Skeletal muscle satellite cell (primary cell): Measurements from ENCODE around the gene CCDC85C.

Experiments used
- H3K27me3 ChIP-seq: 2 replicates; pipeline ENCODE4 v1.7.0; 2013; ENCODE audit warnings: low read length; ENCODE audit not compliant: control insufficient read depth, insufficient read depth
- H3K36me3 ChIP-seq: 2 replicates; pipeline ENCODE4 v1.7.0; 2013; ENCODE audit warnings: mild to moderate bottlenecking, control low read depth, low read length; ENCODE audit not compliant: insufficient read depth
- H3K4me1 ChIP-seq: 2 replicates; pipeline ENCODE4 v1.7.0; 2013; ENCODE audit warnings: low read length; ENCODE audit not compliant: control insufficient read depth, insufficient read depth
- H3K4me2 ChIP-seq: 2 replicates; pipeline ENCODE4 v1.7.0; 2013; ENCODE audit warnings: mild to moderate bottlenecking, low read length
- H3K4me3 ChIP-seq: 2 replicates; pipeline ENCODE4 v1.7.0; 2013; ENCODE audit warnings: low read length
- H3K9ac ChIP-seq: 2 replicates; pipeline ENCODE4 v1.7.0; 2013; ENCODE audit warnings: mild to moderate bottlenecking, low read depth, low read length, moderate library complexity
- H3K9me3 ChIP-seq: replicated peaks from 2 replicates; pipeline ENCODE4 v1.7.0; 2013; ENCODE audit warnings: mild to moderate bottlenecking, control low read depth, low read length

The CCDC85C gene

GRCh38 chr14:99554757-99555531, 49.1 kb downstream of the CCDC85C start:
- H3K4me3 ChIP-seq = no peak overlapping the region
- no peaks in the 10 kb centered on the region for H3K36me3 ChIP-seq
- no peak overlapping the region for H3K9ac ChIP-seq
- H3K4me2 ChIP-seq = no peak overlapping the region
- H3K9me3 ChIP-seq = no peaks in the 10 kb centered on the region
- H3K27me3 ChIP-seq = peaks cover 25% of the 10 kb centered on the region
- no peaks in the 10 kb centered on the region for H3K4me1 ChIP-seq

GRCh38 chr14:99554184-99554583, 49.8 kb downstream of the CCDC85C start:
- H3K4me1 ChIP-seq = no peaks in the 10 kb centered on the region
- H3K27me3 ChIP-seq = peaks cover 33% of the 10 kb centered on the region
- no peak overlapping the region for H3K4me3 ChIP-seq
- no peaks in the 10 kb centered on the region for H3K36me3 ChIP-seq
- H3K9me3 ChIP-seq = no peaks in the 10 kb centered on the region
- no peak overlapping the region for H3K4me2 ChIP-seq
- H3K9ac ChIP-seq = no peak overlapping the region

GRCh38 chr14:99552572-99553216, 51.3 kb downstream of the CCDC85C start:
- Histone ChIP-seq H3K4me2 (no peak overlapping the region), H3K4me3 (no peak overlapping the region), H3K9me3 (no peaks in the 10 kb centered on the region), H3K36me3 (no peaks in the 10 kb centered on the region), H3K4me1 (no peaks in the 10 kb centered on the region), H3K27me3 (peaks cover 48% of the 10 kb centered on the region), H3K9ac (no peak overlapping the region)

- H3K4me2 ChIP-seq = no peak overlapping the region
- no peak overlapping the region for H3K9ac ChIP-seq
- H3K4me3 ChIP-seq = no peak overlapping the region
- no peaks in the 10 kb centered on the region for H3K4me1 ChIP-seq
- peaks cover 46% of the 10 kb centered on the region for H3K27me3 ChIP-seq
- no peaks in the 10 kb centered on the region for H3K36me3 ChIP-seq
- H3K9me3 ChIP-seq = no peaks in the 10 kb centered on the region
Observed at GRCh38 chr14:99552021-99552553, 51.9 kb downstream of the CCDC85C start.

GRCh38 chr14:99551034-99551922, 52.7 kb downstream of the CCDC85C start:
- Histone ChIP-seq H3K27me3 (peaks cover 48% of the 10 kb centered on the region), H3K4me3 (no peak overlapping the region), H3K4me2 (no peak overlapping the region), H3K36me3 (no peaks in the 10 kb centered on the region), H3K9ac (no peak overlapping the region), H3K4me1 (no peaks in the 10 kb centered on the region), H3K9me3 (no peaks in the 10 kb centered on the region)

- no peaks in the 10 kb centered on the region for H3K4me1 ChIP-seq
- no peak overlapping the region for H3K4me2 ChIP-seq
- H3K9ac ChIP-seq = no peak overlapping the region
- H3K27me3 ChIP-seq = peaks cover 56% of the 10 kb centered on the region
- no peak overlapping the region for H3K4me3 ChIP-seq
- no peaks in the 10 kb centered on the region for H3K36me3 ChIP-seq
- no peaks in the 10 kb centered on the region for H3K9me3 ChIP-seq
Observed at GRCh38 chr14:99550387-99550992, 53.5 kb downstream of the CCDC85C start.

- Histone ChIP-seq H3K9me3 (no peaks in the 10 kb centered on the region), H3K36me3 (no peaks in the 10 kb centered on the region), H3K4me3 (no peak overlapping the region), H3K27me3 (peaks cover 62% of the 10 kb centered on the region), H3K9ac (no peak overlapping the region), H3K4me1 (no peaks in the 10 kb centered on the region), H3K4me2 (no peak overlapping the region)
Observed at GRCh38 chr14:99549684-99550083, 54.3 kb downstream of the CCDC85C start.

GRCh38 chr14:99548871-99549515, 55.0 kb downstream of the CCDC85C start:
- Histone ChIP-seq H3K4me2 (no peak overlapping the region), H3K36me3 (no peaks in the 10 kb centered on the region), H3K27me3 (peaks cover 62% of the 10 kb centered on the region), H3K4me3 (no peak overlapping the region), H3K9ac (no peak overlapping the region), H3K4me1 (no peaks in the 10 kb centered on the region), H3K9me3 (no peaks in the 10 kb centered on the region)

- no peaks in the 10 kb centered on the region for H3K4me1 ChIP-seq
- H3K36me3 ChIP-seq = no peaks in the 10 kb centered on the region
- no peaks in the 10 kb centered on the region for H3K9me3 ChIP-seq
- no peak overlapping the region for H3K4me3 ChIP-seq
- no peak overlapping the region for H3K9ac ChIP-seq
- H3K27me3 ChIP-seq = peaks cover 62% of the 10 kb centered on the region
- peak overlapping the region; percentile 15 for H3K4me2 ChIP-seq
Observed at GRCh38 chr14:99548255-99548654, 55.8 kb downstream of the CCDC85C start.

- H3K4me1 ChIP-seq = no peaks in the 10 kb centered on the region
- H3K9ac ChIP-seq = no peak overlapping the region
Observed at GRCh38 chr14:99546234-99546879, 57.6 kb downstream of the CCDC85C start.

More at GRCh38 chr14:99546234-99546879, 57.6 kb downstream of the CCDC85C start:
- Histone ChIP-seq H3K4me2 (no peak overlapping the region), H3K9me3 (no peaks in the 10 kb centered on the region), H3K4me3 (no peak overlapping the region), H3K27me3 (peaks cover 69% of the 10 kb centered on the region), H3K36me3 (no peaks in the 10 kb centered on the region)
